NCI-H2029 (cell line): Measurements from ENCODE around the gene GAS6.
"Not testable (repeated sequence)": the region's sequence is repeated elsewhere in the genome, so short reads cannot be mapped to it uniquely, and the experiment has no call there.

Source experiments
- DNase-seq: peaks from one replicate; lab custom pipeline; 2025; lab: John Stamatoyannopoulos, UW

The GAS6 gene

GRCh38 chr13:113806104-113806471 is 57.8 kb downstream of the GAS6 start:
- DNase-seq: no peak

GRCh38 chr13:113805431-113806103 is 58.3 kb downstream of the GAS6 start:
- no peak for DNase-seq

GRCh38 chr13:113804703-113805430 is 59.0 kb downstream of the GAS6 start:
- no peak for DNase-seq

GRCh38 chr13:113804017-113804702 is 59.7 kb downstream of the GAS6 start:
- no peak for DNase-seq

- no peak for DNase-seq
Observed at GRCh38 chr13:113803409-113804016, 60.4 kb downstream of the GAS6 start.

- DNase-seq: no peak
Observed at GRCh38 chr13:113802761-113803160, 61.1 kb downstream of the GAS6 start.

- DNase-seq: no peak
Observed at GRCh38 chr13:113802090-113802531, 61.8 kb downstream of the GAS6 start.

GRCh38 chr13:113801289-113801961 is 62.5 kb downstream of the GAS6 start:
- DNase-seq: no peak

GRCh38 chr13:113800576-113800926 is 63.3 kb downstream of the GAS6 start:
- no peak for DNase-seq

GRCh38 chr13:113798200-113798811 is 65.6 kb downstream of the GAS6 start:
- no peak for DNase-seq

GRCh38 chr13:113796964-113797676 is 66.8 kb downstream of the GAS6 start:
- no peak for DNase-seq

GRCh38 chr13:113796211-113796963 is 67.5 kb downstream of the GAS6 start:
- no peak for DNase-seq

- DNase-seq: not testable (repeated sequence)
Observed at GRCh38 chr13:113795362-113795761, 68.5 kb downstream of the GAS6 start.

GRCh38 chr13:113794764-113795173 is 69.1 kb downstream of the GAS6 start:
- DNase-seq: no peak

- no peak for DNase-seq
Observed at GRCh38 chr13:113794086-113794485, 69.8 kb downstream of the GAS6 start.

- no peak for DNase-seq
Observed at GRCh38 chr13:113793718-113794085, 70.2 kb downstream of the GAS6 start.

GRCh38 chr13:113792886-113793717 is 70.8 kb downstream of the GAS6 start:
- no peak for DNase-seq

GRCh38 chr13:113792236-113792770 is 71.6 kb downstream of the GAS6 start:
- DNase-seq: no peak

GRCh38 chr13:113791761-113792160 is 72.1 kb downstream of the GAS6 start:
- DNase-seq: no peak
